ENCODE results near the gene ZSCAN18. TPM values are rescaled to one million over a fixed set of nuclear protein-coding genes. Genes with fewer than 3 reads are reported as not detected.

ZSCAN18 gene
- total and polyA plus RNA-seq, 2 donors (not counting 1 experiment from before 2014, with no cell fraction given): 81.0 to 90.5 TPM

- ChIA-PET POLR2A (interaction anchor here (0.5 kb wide), 1 partner anchor 40 kb away, joined by 7 read pairs; no protein-coding TSS in a partner anchor), CTCF (no interaction called here)
- Histone ChIP-seq H4K20me1 (ENCODE audit: control insufficient read depth, insufficient read depth, low read length, poor library complexity, severe bottlenecking) (no peaks in the 10 kb centered on the region), H3K27ac (ENCODE audit: low read length in 2 of 2) (no peak overlapping the region), H2AFZ (ENCODE audit: insufficient read depth, low read depth, low read length, poor library complexity, severe bottlenecking) (no peak overlapping the region), H3K79me2 (ENCODE audit: control insufficient read depth, insufficient read depth, low read length) (no peaks in the 10 kb centered on the region), H3K4me3 (ENCODE audit: control extremely low read depth in 1 of 5, extremely low read depth in 1 of 5, insufficient read depth in 1 of 5, low read depth in 2 of 5, low read length in 4 of 5) (no peak overlapping the region), H3K4me2 (replicated peaks; ENCODE audit: low read depth, low read length, poor library complexity, severe bottlenecking) (peak overlapping the region; percentile 60), H3K4me1 (ENCODE audit: control insufficient read depth in 2 of 2, insufficient read depth in 2 of 2, low read length in 2 of 2) (peaks cover 0 to 4% of the 10 kb centered on the region in 2 donors), H3K27me3 (replicated peaks in 1 of 4; ENCODE audit: control extremely low read depth in 1 of 4, control insufficient read depth in 3 of 4, insufficient read depth in 4 of 4, low read length in 3 of 4) (peaks cover 0 to 40% (median 3%) of the 10 kb centered on the region in 4 experiments), H3K36me3 (replicated peaks in 1 of 2; ENCODE audit: control extremely low read depth in 1 of 2, control insufficient read depth in 1 of 2, extremely low read depth in 1 of 2, insufficient read depth in 2 of 2, low read length in 1 of 2) (no peaks in the 10 kb centered on the region), H3K9me3 (ENCODE audit: control extremely low read depth in 1 of 3, control insufficient read depth in 2 of 3, insufficient read depth in 1 of 3, low read length in 2 of 3) (peaks cover 0 to 73% (median 0%) of the 10 kb centered on the region in 3 donors), H3K9ac (ENCODE audit: low read length) (no peak overlapping the region)
- H3K9me3 Mint-ChIP-seq (ENCODE audit: insufficient read depth): peaks cover 5% of the 10 kb centered on the region
- no peak for ATAC-seq (ENCODE audit: low read depth)
- no peak overlapping the region for H3K27ac Mint-ChIP-seq
- TF ChIP-seq EZH2 (IDR thresholded peaks at IDR 0.05; ENCODE audit: borderline replicate concordance, insufficient read depth, low read depth, low read length, poor library complexity, severe bottlenecking): no peak
- TF ChIP-seq, protein P1, sequence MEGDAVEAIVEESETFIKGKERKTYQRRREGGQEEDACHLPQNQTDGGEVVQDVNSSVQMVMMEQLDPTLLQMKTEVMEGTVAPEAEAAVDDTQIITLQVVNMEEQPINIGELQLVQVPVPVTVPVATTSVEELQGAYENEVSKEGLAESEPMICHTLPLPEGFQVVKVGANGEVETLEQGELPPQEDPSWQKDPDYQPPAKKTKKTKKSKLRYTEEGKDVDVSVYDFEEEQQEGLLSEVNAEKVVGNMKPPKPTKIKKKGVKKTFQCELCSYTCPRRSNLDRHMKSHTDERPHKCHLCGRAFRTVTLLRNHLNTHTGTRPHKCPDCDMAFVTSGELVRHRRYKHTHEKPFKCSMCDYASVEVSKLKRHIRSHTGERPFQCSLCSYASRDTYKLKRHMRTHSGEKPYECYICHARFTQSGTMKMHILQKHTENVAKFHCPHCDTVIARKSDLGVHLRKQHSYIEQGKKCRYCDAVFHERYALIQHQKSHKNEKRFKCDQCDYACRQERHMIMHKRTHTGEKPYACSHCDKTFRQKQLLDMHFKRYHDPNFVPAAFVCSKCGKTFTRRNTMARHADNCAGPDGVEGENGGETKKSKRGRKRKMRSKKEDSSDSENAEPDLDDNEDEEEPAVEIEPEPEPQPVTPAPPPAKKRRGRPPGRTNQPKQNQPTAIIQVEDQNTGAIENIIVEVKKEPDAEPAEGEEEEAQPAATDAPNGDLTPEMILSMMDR (IDR thresholded peaks at IDR 0.05): no peak
- no peak for DNase-seq
- H3K4me1 Mint-ChIP-seq: peaks cover 5% of the 10 kb centered on the region
- H3K4me3 Mint-ChIP-seq: no peak overlapping the region
- 10% methylated on average over 11 of the region's 20 CpGs for WGBS (ENCODE audit: insufficient coverage)
- intact Hi-C loops (cut with micrococcal nuclease): no loop called here
- H3K27me3 Mint-ChIP-seq: peaks cover 29% of the 10 kb centered on the region
Observed at GRCh38 chr19:58034477-58034793, 63.6 kb downstream of the ZSCAN18 start.

Other genes with a start within 250 kb of the ZSCAN18 start
- gene ZNF587, start 248.4 kb downstream of the ZSCAN18 start, total RNA-seq: 72.9 and 77.6 TPM in 2 replicates
- gene ZNF587, start 248.4 kb downstream of the ZSCAN18 start, polyA plus RNA-seq: 16.6 and 17.0 TPM in 2 replicates
- 83.9 and 95.1 TPM in 2 replicates for gene ZNF814, start 209.2 kb downstream of the ZSCAN18 start, total RNA-seq
- 27.7 and 28.9 TPM in 2 replicates for gene ZNF814, start 209.2 kb downstream of the ZSCAN18 start, polyA plus RNA-seq
- 52.6 and 54.4 TPM in 2 replicates for gene ZNF417, start 181.6 kb downstream of the ZSCAN18 start, total RNA-seq
- 8.9 and 12.3 TPM in 2 replicates for gene ZNF417, start 181.6 kb downstream of the ZSCAN18 start, polyA plus RNA-seq
- gene ZNF418, start 162.8 kb downstream of the ZSCAN18 start, total RNA-seq: 35.8 and 38.9 TPM in 2 replicates
- gene ZNF418, start 162.8 kb downstream of the ZSCAN18 start, polyA plus RNA-seq: 10.3 and 12.2 TPM in 2 replicates
- 18.3 and 19.0 TPM in 2 replicates for gene ZNF256, start 150.5 kb downstream of the ZSCAN18 start, total RNA-seq
- gene ZNF256, start 150.5 kb downstream of the ZSCAN18 start, polyA plus RNA-seq: 10.0 and 16.5 TPM in 2 replicates
- 1.7 and 2.2 TPM in 2 replicates for gene C19orf18, start 123.7 kb downstream of the ZSCAN18 start, total RNA-seq
- 0.53 TPM in 1 of 2 replicates, not detected in the other for gene C19orf18, start 123.7 kb downstream of the ZSCAN18 start, polyA plus RNA-seq
- 48.1 and 48.4 TPM in 2 replicates for gene ZNF606, start 95.4 kb downstream of the ZSCAN18 start, total RNA-seq
- gene ZNF606, start 95.4 kb downstream of the ZSCAN18 start, polyA plus RNA-seq: 11.5 and 12.4 TPM in 2 replicates
- not detected in 2 replicates for gene ZSCAN1, start 64.2 kb downstream of the ZSCAN18 start, total RNA-seq
- 0.13 TPM in 1 of 2 replicates, not detected in the other for gene ZSCAN1, start 64.2 kb downstream of the ZSCAN18 start, polyA plus RNA-seq
- 10.0 and 10.1 TPM in 2 replicates for gene ZNF135, start 38.9 kb downstream of the ZSCAN18 start, total RNA-seq
- 8.9 and 9.2 TPM in 2 replicates for gene ZNF135, start 38.9 kb downstream of the ZSCAN18 start, polyA plus RNA-seq
- gene ZNF329, start 52.6 kb upstream of the ZSCAN18 start, total RNA-seq: 12.5 and 17.6 TPM in 2 replicates
- 5.4 and 8.0 TPM in 2 replicates for gene ZNF329, start 52.6 kb upstream of the ZSCAN18 start, polyA plus RNA-seq
- 83.7 and 85.4 TPM in 2 replicates for gene ZNF274, start 84.8 kb upstream of the ZSCAN18 start, total RNA-seq
- 51.5 and 53.3 TPM in 2 replicates for gene ZNF274, start 84.8 kb upstream of the ZSCAN18 start, polyA plus RNA-seq
- 65.7 and 75.2 TPM in 2 replicates for gene ZNF544, start 130.7 kb upstream of the ZSCAN18 start, total RNA-seq
- 37.1 and 41.4 TPM in 2 replicates for gene ZNF544, start 130.7 kb upstream of the ZSCAN18 start, polyA plus RNA-seq
- 7.9 and 8.0 TPM in 2 replicates for gene ZNF8, start 180.7 kb upstream of the ZSCAN18 start, total RNA-seq
- gene ZNF8, start 180.7 kb upstream of the ZSCAN18 start, polyA plus RNA-seq: 3.4 and 4.0 TPM in 2 replicates
- gene ERVK3-1, start 207.1 kb upstream of the ZSCAN18 start, total RNA-seq: 79.0 and 80.2 TPM in 2 replicates
- gene ERVK3-1, start 207.1 kb upstream of the ZSCAN18 start, polyA plus RNA-seq: 80.7 and 113 TPM in 2 replicates
- 7.1 TPM in 2 replicates for gene ZSCAN22, start 228.8 kb upstream of the ZSCAN18 start, total RNA-seq
- gene ZSCAN22, start 228.8 kb upstream of the ZSCAN18 start, polyA plus RNA-seq: 2.2 and 2.8 TPM in 2 replicates